Ishikawa (cell line): ENCODE measurements around the gene AMDHD1.

Experiments
- CEBPB ChIP-seq: IDR thresholded peaks from 2 replicates; pipeline ENCODE4 v1.6.1; 2012
- EP300 ChIP-seq: IDR thresholded peaks from 2 replicates; pipeline ENCODE4 v1.6.1; 2012; ENCODE audit warnings: borderline replicate concordance
- MAX ChIP-seq: IDR thresholded peaks from 2 replicates; pipeline ENCODE4 v1.6.1; 2012
- NFIC ChIP-seq: IDR thresholded peaks from 2 replicates; pipeline ENCODE4 v1.6.1; 2012

- no peak for TF ChIP-seq MAX
- no peak for TF ChIP-seq EP300
- no peak for TF ChIP-seq CEBPB
- TF ChIP-seq NFIC = no peak
Observed at GRCh38 chr12:95919110-95919509, 24.0 kb upstream of the AMDHD1 start.
